Testis (tissue), 2 donors: Measurements from ENCODE around the gene STARD13.

Source experiments
- CTCF ChIP-seq, 3 experiments: fragments of 450-650 bp in 2 of 3; fragments of 200-600 bp in 1 of 3; sonication (generic) in 1 of 3; IDR thresholded peaks; one replicate each; pipeline ENCODE4 v1.5.1; 2016 to 2019; ENCODE audit warnings: antibody characterized with exemption in 3 of 3, mild to moderate bottlenecking in 2 of 3, moderate library complexity in 1 of 3
- POLR2A ChIP-seq: fragments of 450-650 bp; IDR thresholded peaks from one replicate; pipeline ENCODE4 v1.6.1; 2017; ENCODE audit warnings: antibody characterized with exemption, mild to moderate bottlenecking, moderate library complexity

GRCh38 chr13:33139184-33139583 lies 146.4 kb downstream of the STARD13 start:
- TF ChIP-seq CTCF (IDR thresholded peaks at IDR 0.05) = no peak
- no peak for TF ChIP-seq POLR2A
